Uterus (tissue), 2 donors: Measurements from ENCODE around the gene AEBP1.

ENCODE experiments used
- CTCF ChIP-seq, 4 experiments: fragments of 200-600 bp in 2 of 4; fragments of 450-650 bp in 2 of 4; sonication (generic) in 2 of 4; IDR thresholded peaks; one replicate each; pipeline ENCODE4 v1.5.1; 2016 to 2019; ENCODE audit warnings: antibody characterized with exemption in 4 of 4, mild to moderate bottlenecking in 2 of 4, moderate library complexity in 1 of 4
- POLR2A ChIP-seq, 2 donors: fragments of 450-650 bp; IDR thresholded peaks; one replicate each; pipeline ENCODE4 v1.6.1; 2016; ENCODE audit warnings: antibody characterized with exemption in 2 of 2, mild to moderate bottlenecking in 1 of 2, moderate library complexity in 1 of 2

- TF ChIP-seq CTCF (IDR thresholded peaks at IDR 0.05) = peak in 1 of 4 experiments; percentile 18
- peak in 1 of 2 donors; percentile 54 for TF ChIP-seq POLR2A (IDR thresholded peaks at IDR 0.05)
Observed at GRCh38 chr7:44104860-44105771, 971 bp downstream of the AEBP1 start.
